LNCaP clone FGC (cell line): ENCODE results near the gene MAGI2.

Experiments used
- DNase-seq: peaks from one replicate; pipeline ENCODE4 v3.0.0-alpha.2; 2011; ENCODE audit warnings: low read depth
- H3K4me3 ChIP-seq: 2 replicates; pipeline ENCODE4 v1.5.1; 2011; ENCODE audit warnings: mild to moderate bottlenecking, low read depth, low read length, control low read depth
- TF ChIP-seq, protein P1 (sequence below): IDR thresholded peaks from 2 replicates; pipeline ENCODE4 v1.5.1; 2012; ENCODE audit warnings: mild to moderate bottlenecking; ENCODE audit not compliant: control insufficient read depth, insufficient read depth; ENCODE audit errors: extremely low read depth

Gene MAGI2

DNA sequence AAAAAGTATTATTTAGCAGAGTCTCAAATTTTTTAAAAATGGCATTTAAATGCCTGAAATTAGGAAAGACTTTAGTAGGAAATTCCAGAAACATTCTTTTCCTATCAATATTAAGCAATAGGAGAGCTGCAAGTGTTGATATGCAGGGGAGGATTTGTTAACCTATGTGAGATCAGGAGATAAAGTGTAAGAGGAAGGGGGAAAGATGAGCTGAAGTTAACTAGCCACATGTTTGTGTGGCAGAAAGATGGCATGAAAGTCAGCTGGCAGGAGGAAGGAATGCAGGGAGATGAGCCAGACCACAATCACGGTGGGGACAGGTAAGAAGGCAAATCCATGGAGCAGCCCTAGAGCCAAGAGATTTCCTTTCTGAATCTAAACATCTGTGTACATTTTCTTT, 303.6 kb downstream of the MAGI2 start:
- no peak overlapping the region for H3K4me3 ChIP-seq
- no peak for DNase-seq
- TF ChIP-seq, protein P1, sequence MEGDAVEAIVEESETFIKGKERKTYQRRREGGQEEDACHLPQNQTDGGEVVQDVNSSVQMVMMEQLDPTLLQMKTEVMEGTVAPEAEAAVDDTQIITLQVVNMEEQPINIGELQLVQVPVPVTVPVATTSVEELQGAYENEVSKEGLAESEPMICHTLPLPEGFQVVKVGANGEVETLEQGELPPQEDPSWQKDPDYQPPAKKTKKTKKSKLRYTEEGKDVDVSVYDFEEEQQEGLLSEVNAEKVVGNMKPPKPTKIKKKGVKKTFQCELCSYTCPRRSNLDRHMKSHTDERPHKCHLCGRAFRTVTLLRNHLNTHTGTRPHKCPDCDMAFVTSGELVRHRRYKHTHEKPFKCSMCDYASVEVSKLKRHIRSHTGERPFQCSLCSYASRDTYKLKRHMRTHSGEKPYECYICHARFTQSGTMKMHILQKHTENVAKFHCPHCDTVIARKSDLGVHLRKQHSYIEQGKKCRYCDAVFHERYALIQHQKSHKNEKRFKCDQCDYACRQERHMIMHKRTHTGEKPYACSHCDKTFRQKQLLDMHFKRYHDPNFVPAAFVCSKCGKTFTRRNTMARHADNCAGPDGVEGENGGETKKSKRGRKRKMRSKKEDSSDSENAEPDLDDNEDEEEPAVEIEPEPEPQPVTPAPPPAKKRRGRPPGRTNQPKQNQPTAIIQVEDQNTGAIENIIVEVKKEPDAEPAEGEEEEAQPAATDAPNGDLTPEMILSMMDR = no peak

DNA sequence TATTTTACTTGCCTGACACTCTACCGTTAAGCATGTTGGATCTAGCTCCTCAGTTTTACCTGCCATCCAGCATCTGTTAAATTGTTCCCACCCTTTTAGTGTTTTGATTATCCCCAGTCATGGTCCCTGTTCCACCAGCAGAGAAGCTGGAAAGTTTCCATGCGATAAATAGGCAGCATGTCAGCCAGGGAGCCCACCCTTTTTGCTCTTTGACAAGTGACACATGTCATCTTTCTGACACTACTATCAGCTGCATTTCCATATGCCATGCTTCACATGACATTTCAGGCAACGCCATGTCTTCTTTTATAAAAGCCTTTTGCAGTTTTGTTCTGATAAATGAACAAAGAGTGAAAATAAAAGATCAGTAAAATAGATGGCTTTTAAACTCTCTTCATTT, 310.8 kb downstream of the MAGI2 start:
- no peak for DNase-seq
- no peak overlapping the region for H3K4me3 ChIP-seq
- TF ChIP-seq, protein P1 = no peak

GRCh38 chr7:79141252-79141651, 312.2 kb downstream of the MAGI2 start:
- TF ChIP-seq, protein P1 = no peak
- no peak overlapping the region for H3K4me3 ChIP-seq
- DNase-seq = no peak

- TF ChIP-seq, protein P1 = no peak
- DNase-seq = no peak
- H3K4me3 ChIP-seq = no peak overlapping the region
These were observed 315.5 kb downstream of the MAGI2 start for GRCh38 chr7:79137942-79138341.

- H3K4me3 ChIP-seq = no peak overlapping the region
- no peak for DNase-seq
- TF ChIP-seq, protein P1 = no peak
These were observed 320.5 kb downstream of the MAGI2 start for GRCh38 chr7:79132844-79133451.

DNA sequence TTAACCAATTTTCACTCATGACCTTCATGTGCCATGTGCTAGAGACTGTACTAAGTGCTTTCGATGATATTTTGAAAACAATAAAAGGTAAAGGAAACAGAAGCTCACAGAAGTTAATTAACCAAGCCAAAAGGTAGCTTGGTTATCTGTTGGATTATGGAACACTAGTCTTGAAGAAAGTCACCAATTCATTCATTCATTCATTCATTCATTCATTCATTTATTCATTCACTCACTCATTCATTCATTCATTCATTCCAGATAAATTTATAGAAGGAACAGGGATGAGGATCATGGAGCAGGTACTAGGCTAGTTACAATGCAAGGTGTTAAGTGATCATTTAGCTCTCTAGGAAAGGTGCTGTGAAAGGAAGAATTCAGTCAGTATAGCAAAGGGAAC, 322.8 kb downstream of the MAGI2 start:
- no peak for DNase-seq
- no peak overlapping the region for H3K4me3 ChIP-seq
- TF ChIP-seq, protein P1 = no peak

GRCh38 chr7:79124331-79124730, 329.1 kb downstream of the MAGI2 start:
- TF ChIP-seq, protein P1 = no peak
- no peak overlapping the region for H3K4me3 ChIP-seq
- DNase-seq = no peak
